ENCODE measurements around the gene ORC5. TPM values are rescaled to one million over a fixed set of nuclear protein-coding genes. Genes with fewer than 3 reads are reported as not detected.

The ORC5 gene
- total RNA-seq, result 10 to 100 TPM; 13.5 to 21.5 (median 17.3) TPM
- polyA plus RNA-seq, result 10 to 100 TPM; 11.9 to 15.9 TPM
- long read RNA-seq, donor 1, transcript ORC5-201 (14 exons, 1,958 nt), result major isoform, 47 of 67 reads
- long read RNA-seq, donor 1, partial matches to known transcripts, result 10 of 67 reads
- long read RNA-seq, donor 1, other reads (novel, unspliced or antisense), result 7 of 67 reads
- long read RNA-seq, donor 2, transcript ORC5-201 (14 exons, 1,958 nt), result major isoform, 23 of 23 reads
- long read RNA-seq, donor 2, partial matches to known transcripts, result 0 of 23 reads
- long read RNA-seq, donor 2, other reads (novel, unspliced or antisense), result 0 of 23 reads
- long read RNA-seq, donor 3, transcript ORC5-201 (14 exons, 1,958 nt), result major isoform, 15 of 26 reads
- long read RNA-seq, donor 3, partial matches to known transcripts, result 0 of 26 reads
- long read RNA-seq, donor 3, other reads (novel, unspliced or antisense), result 11 of 26 reads

GRCh38 chr7:104207731-104208420 is at the start of gene ORC5:
Gene ORC5, minus strand, starts transcription at chr7:104208013. Its CDS starts 109 bp downstream, at chr7:104207904.
- Histone ChIP-seq H3K9me3 (no peaks in the 10 kb centered on the region), H3K4me3 (peak within 1 kb of the TSS; percentile 86), H3K4me1 (ENCODE audit: insufficient read depth) (peaks cover 6% of the 10 kb centered on the region), H3K27me3 (no peaks in the 10 kb centered on the region), H3K27ac (peak within 1 kb of the TSS; percentile 38 to 73), H3K36me3 (no peaks in the 10 kb centered on the region)
- TF ChIP-seq POLR2A (IDR thresholded peaks at IDR 0.05) (peak; percentile 47), EP300 (IDR thresholded peaks at IDR 0.05) (no peak), CTCF (IDR thresholded peaks at IDR 0.05) (no peak)
- WGBS, 3 donors, result 0 to 1% (median 1%) methylated on average over 47 of the region's 47 CpGs
- DNase-seq, result peak; percentile 59 to 86 (median 76)
- intact Hi-C loops (cut with DNase I), result no loop called here

- WGBS, 3 donors, result 82 to 88% (median 83%) methylated on average over 5 of the region's 5 CpGs
- H3K27ac ChIP-seq, result no peak overlapping the region
- no peaks in the 10 kb centered on the region for H3K4me1 ChIP-seq (ENCODE audit: insufficient read depth)
- no peak for TF ChIP-seq EP300 (IDR thresholded peaks at IDR 0.05)
- no peak for TF ChIP-seq CTCF (IDR thresholded peaks at IDR 0.05)
- TF ChIP-seq POLR2A (IDR thresholded peaks at IDR 0.05), result no peak
- H3K36me3 ChIP-seq, result no peaks in the 10 kb centered on the region
- no peaks in the 10 kb centered on the region for H3K9me3 ChIP-seq
- no peak overlapping the region for H3K4me3 ChIP-seq
- no peak for DNase-seq
- intact Hi-C loops (cut with DNase I), result no loop called here
- no peaks in the 10 kb centered on the region for H3K27me3 ChIP-seq
Observed at GRCh38 chr7:104255616-104256015, 47.8 kb upstream of the ORC5 start.

- no peak for DNase-seq
- no peak overlapping the region for H3K4me3 ChIP-seq
- H3K36me3 ChIP-seq, result no peaks in the 10 kb centered on the region
- WGBS, 3 donors, result 57 to 66% (median 57%) methylated on average over 4 of the region's 4 CpGs
- no peaks in the 10 kb centered on the region for H3K27me3 ChIP-seq
- intact Hi-C loops (cut with DNase I), result no loop called here
- no peaks in the 10 kb centered on the region for H3K9me3 ChIP-seq
- TF ChIP-seq POLR2A (IDR thresholded peaks at IDR 0.05) (no peak), CTCF (IDR thresholded peaks at IDR 0.05) (no peak), EP300 (IDR thresholded peaks at IDR 0.05) (no peak)
- no peak overlapping the region for H3K27ac ChIP-seq
- H3K4me1 ChIP-seq (ENCODE audit: insufficient read depth), result no peaks in the 10 kb centered on the region
Observed at GRCh38 chr7:104255194-104255593, 47.4 kb upstream of the ORC5 start.

- Histone ChIP-seq H3K4me3 (no peak overlapping the region), H3K4me1 (ENCODE audit: insufficient read depth) (no peaks in the 10 kb centered on the region), H3K36me3 (no peaks in the 10 kb centered on the region), H3K27ac (no peak overlapping the region), H3K9me3 (no peaks in the 10 kb centered on the region), H3K27me3 (no peaks in the 10 kb centered on the region)
- WGBS, 3 donors, result 50 to 83% (median 76%) methylated on average over 1 of the region's 1 CpG
- intact Hi-C loops (cut with DNase I), result no loop called here
- DNase-seq, result no peak
- no peak for TF ChIP-seq CTCF (IDR thresholded peaks at IDR 0.05)
- no peak for TF ChIP-seq POLR2A (IDR thresholded peaks at IDR 0.05)
- TF ChIP-seq EP300 (IDR thresholded peaks at IDR 0.05), result no peak
Observed at GRCh38 chr7:104254696-104255095, 46.9 kb upstream of the ORC5 start.

All from ovary (tissue), 10 donors.